ENCODE results near the gene C3orf52.

The C3orf52 gene

GRCh38 chr3:112086875-112087524 lies 811 bp downstream of the C3orf52 start:
- no peak for DNase-seq (ENCODE audit: low spot score)

DNA sequence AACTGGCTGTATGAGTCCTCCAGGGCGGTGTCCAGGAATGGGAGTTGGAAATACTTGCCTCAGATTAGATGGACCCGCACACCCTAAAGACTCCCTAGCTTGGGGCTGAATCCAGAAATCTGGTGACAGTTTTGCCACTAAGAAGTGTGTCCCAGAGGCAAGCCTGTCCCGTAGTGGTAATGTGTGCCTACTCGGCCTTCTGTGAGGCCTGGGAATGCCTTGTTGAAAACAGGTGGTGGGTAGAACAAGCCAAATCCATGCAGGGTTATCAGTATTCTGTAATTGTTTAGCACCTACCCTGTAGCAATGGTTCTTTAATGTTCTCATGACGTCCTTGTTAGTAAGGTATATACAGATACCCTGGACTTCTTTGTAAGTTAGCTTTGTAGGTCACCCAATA lies 1.6 kb downstream of the C3orf52 start:
- DNase-seq (ENCODE audit: low spot score) = no peak

GRCh38 chr3:112088944-112089343 lies 2.8 kb downstream of the C3orf52 start:
- no peak for DNase-seq (ENCODE audit: low spot score)

GRCh38 chr3:112089956-112090886 lies 4.0 kb downstream of the C3orf52 start:
- no peak for DNase-seq (ENCODE audit: low spot score)

- no peak for DNase-seq (ENCODE audit: low spot score)
These were observed 4.8 kb downstream of the C3orf52 start for GRCh38 chr3:112090887-112091586.

DNA sequence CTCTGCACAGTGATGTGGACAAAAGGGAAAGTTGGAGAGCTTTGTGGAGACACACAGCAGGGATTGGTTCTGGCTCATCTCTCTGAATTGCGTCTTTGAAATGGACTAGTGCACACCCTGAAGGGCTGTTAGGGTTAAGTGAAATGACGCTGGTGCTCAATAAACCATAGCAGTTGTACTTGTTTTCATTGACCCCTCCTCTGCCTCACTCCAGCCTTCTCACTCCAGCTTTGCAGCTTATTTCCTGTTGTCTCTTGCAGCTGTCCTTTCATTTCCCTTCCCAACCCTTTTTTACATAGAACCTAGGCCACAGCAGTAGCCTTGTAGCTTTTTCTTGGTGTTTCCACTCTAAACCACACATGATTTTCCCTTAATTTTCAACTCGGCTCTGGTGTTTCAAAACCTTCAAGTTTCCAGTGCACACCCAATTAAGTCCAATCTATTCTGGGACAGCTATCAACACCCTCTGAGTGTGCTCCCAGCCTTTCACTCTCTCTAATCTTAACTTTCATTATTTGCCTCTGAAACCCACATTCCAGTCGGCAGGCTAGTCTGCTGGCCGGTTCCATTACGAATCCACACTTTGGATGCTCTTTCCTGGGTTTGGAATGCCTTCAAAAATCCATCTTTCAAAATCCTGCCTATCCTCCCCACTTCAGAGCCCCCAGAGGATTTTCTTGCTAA lies 6.4 kb downstream of the C3orf52 start:
- peak; percentile 38 for DNase-seq (ENCODE audit: low spot score)

DNA sequence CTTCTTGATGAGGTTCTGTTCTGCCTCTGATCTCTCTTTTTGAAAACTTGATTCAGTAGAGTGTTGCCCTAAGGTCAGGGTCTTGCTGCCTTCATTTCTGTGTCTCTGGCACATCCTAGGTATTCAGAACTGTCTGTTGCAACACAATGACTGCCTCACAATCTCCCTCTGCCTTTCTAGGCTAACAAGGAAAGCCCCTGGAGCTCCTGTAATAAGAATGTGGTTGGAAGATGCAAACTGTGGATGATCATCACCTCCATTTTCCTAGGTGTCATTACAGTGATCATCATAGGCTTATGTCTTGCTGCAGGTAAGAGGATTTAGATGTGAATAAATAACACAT lies 7.0 kb downstream of the C3orf52 start:
- no peak for DNase-seq (ENCODE audit: low spot score)

DNA sequence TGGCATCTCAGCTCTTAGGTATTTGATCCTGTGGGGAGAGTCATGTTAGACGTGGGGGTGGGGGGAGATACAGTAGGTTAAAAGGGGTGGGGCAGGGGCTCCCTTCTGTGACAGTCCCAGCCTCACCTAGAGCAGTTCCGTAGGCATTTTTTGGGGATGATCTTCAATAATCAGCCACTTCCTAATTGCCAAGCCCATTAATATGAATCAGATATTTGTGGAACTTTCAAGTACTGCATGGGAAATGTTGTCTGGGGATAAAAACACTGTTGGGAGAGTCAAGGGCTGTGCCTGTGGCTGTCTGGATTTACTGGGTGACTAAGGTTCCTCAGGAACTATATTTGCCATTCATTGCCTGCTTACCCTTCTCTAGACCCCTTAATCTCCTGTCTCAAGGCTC lies 9.5 kb downstream of the C3orf52 start:
- no peak for DNase-seq (ENCODE audit: low spot score)

DNA sequence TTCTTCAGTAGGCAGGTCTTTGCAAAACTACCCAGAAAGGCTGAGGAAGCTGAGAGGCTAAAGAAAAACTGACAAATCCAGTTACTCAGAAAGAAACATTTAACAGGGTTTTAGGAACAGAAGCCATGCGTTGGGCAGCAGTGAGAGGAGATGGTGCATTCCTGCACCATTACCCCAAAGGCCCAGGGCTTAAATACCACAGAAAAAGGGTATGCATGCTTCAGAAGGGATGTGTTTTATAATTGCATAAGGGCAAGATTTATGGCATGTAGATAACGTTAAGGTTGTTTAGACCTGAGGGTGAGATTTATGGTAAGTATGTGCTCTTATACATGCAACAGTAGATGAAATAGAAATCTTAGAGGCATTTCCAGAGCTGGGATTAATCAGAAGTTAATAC lies 10.0 kb downstream of the C3orf52 start:
- no peak for DNase-seq (ENCODE audit: low spot score)

- DNase-seq (ENCODE audit: low spot score) = no peak
These were observed 11.2 kb downstream of the C3orf52 start for GRCh38 chr3:112097378-112097777.

GRCh38 chr3:112101916-112102315 lies 15.7 kb downstream of the C3orf52 start:
- DNase-seq (ENCODE audit: low spot score) = no peak

DNA sequence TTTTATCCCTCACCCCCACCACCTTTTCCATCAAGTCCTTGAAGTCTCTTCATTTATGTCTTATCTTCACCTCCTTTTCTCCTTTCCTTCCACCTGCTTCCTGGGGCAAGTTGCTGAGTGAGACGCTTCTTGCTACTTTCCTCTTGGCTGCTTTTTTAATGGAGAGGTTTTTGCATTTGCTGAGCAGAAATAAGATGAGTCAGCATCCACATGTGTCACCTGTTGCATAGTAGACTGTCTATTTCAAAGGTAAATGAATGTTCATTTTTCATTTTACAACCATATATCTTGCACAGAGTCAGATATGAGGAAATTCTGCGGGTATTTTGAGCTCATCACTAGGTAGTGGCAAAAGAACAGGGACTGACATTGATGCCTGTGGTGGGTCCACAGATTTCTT lies 18.6 kb downstream of the C3orf52 start:
- no peak for DNase-seq (ENCODE audit: low spot score)

DNA sequence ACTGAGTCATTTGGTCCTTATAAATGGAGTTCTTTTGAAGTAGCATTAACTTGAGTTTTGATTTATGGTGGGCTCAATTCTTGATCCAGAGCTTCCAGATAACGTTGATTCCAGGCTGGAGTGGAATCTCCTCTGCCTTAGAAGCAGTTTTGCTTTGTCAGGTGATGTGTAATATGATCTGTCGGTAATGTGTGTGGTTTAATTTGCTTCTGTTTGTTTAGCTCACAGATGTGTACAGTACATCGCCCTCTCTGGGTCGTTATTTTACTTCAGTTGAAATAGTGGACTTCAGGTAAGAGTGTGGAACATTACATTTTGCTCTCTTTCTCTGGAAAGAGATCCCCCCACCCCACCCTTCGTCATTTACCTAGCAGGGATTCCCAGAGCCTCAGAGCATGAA lies 23.1 kb downstream of the C3orf52 start:
- no peak for DNase-seq (ENCODE audit: low spot score)

GRCh38 chr3:112111785-112112402 lies 25.7 kb downstream of the C3orf52 start:
- peak; percentile 94 for DNase-seq (ENCODE audit: low spot score)

GRCh38 chr3:112114576-112115160 lies 28.5 kb downstream of the C3orf52 start:
- peak; percentile 78 for DNase-seq (ENCODE audit: low spot score)

- peak; percentile 79 for DNase-seq (ENCODE audit: low spot score)
These were observed 29.1 kb downstream of the C3orf52 start for GRCh38 chr3:112115161-112115739.

- DNase-seq (ENCODE audit: low spot score) = peak; percentile 84
These were observed 29.7 kb downstream of the C3orf52 start for GRCh38 chr3:112115806-112116383.

- DNase-seq (ENCODE audit: low spot score) = peak; percentile 72
These were observed 30.6 kb downstream of the C3orf52 start for GRCh38 chr3:112116748-112117186.

- peak; percentile 46 for DNase-seq (ENCODE audit: low spot score)
These were observed 31.2 kb downstream of the C3orf52 start for GRCh38 chr3:112117415-112117814.

DNA sequence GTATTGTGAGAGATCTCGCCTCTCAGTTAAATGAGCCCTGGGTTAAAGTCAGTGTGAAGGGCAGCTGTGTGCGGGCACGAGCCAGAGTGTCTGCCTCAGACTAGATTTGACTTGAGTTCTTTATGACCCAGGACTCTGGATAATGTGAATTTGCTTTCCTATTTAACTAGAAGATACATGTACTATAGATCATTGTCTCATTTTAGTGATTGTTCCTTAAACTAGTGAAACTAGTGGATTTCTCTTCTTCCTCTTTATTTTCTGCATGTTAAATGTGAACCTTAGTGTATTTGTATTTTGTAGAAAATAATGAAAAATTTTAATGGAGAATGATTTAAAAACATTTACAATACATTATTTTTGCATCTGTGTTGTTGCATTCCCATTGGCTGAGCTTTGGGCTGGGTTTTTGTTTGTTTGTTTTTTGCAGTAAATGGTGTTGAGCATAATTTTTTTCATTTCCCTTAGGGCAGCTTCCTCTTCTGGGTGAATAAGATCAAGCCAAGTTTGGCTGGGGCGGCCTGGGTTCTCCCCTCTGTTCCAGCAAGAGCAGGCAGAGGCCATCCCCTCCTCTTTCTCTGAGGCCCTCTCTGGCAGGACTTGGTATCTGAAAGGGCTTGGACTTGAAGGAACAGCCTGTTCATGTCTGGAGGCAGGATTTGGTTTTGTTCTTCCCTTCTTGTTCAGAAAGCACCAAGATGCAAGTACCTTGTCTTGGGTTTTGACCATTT lies 31.8 kb downstream of the C3orf52 start:
- DNase-seq (ENCODE audit: low spot score) = peak; percentile 84

All from NAMALWA (cell line).